ENCODE data around the gene SRGN. TPM values are rescaled to one million over a fixed set of nuclear protein-coding genes. Genes with fewer than 3 reads are reported as not detected.

The SRGN gene
- total and polyA plus RNA-seq, 2 of the 13 experiments (the other 11 are each of a cell fraction or from before 2014, with no cell fraction given): 0.09 TPM; not detected in 1

DNA sequence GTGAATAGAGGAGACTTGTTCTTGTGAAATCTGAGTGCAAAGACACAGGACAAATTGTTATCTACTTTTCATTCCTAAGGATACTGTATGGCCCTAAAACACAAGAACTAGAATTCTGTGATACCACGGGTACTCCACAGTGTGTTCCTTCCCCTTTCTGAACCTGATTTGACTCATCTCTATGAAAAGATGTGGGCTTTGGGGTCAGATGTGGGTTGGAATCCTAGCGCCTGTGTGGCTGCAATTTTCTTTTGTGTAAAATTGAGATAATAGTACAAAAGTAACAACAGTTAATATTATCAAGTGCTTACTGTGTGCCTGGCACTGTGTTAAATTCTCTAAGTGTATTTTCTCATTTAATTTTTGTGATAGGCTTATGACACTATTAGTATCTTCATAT is 8.1 kb downstream of the SRGN start:
- DNase-seq (ENCODE audit: low spot score): no peak
- H3K36me3 ChIP-seq (replicated peaks in 1 of 2; ENCODE audit: control insufficient read depth in 1 of 2, insufficient read depth in 2 of 2, low read length in 2 of 2): no peaks in the 10 kb centered on the region
- in situ Hi-C loops (cut with HindIII; ENCODE audit: extremely low pct_ligation_motif_present, low pct_unique_long_range_greater_than_20kb): no loop called here
- no TSS peak for BruUV-seq (replicated peaks)
- no peak overlapping the region for H2AFZ ChIP-seq (ENCODE audit: low read length)
- ChIA-PET POLR2A (no interaction called here), CTCF (ENCODE audit: low intra/inter-chr PET ratio, low total read pairs) (no interaction called here)
- H3K9ac ChIP-seq (ENCODE audit: insufficient read depth, low read depth, low read length): no peak overlapping the region
- H3K4me3 ChIP-seq (replicated peaks in 1 of 3; ENCODE audit: insufficient read depth in 1 of 3, low read depth in 2 of 3, low read length in 3 of 3): no peak overlapping the region
- intact Hi-C loops (cut with micrococcal nuclease; ENCODE audit: unreplicated experiment): no loop called here
- H3K4me1 ChIP-seq (ENCODE audit: insufficient read depth, low read length): 0 out of 2 replicates have a peak, but pooled peaks cover 5% of the 10 kb centered on the region
- H3K27me3 ChIP-seq (ENCODE audit: control insufficient read depth in 1 of 2, insufficient read depth in 2 of 2, low read length in 2 of 2): no peaks in the 10 kb centered on the region
- WGBS (ENCODE audit: low lambda C conversion rate): 46% methylated on average over 2 of the region's 2 CpGs
- FAIRE-seq: no peak
- no peak for ATAC-seq
- no peaks in the 10 kb centered on the region for H4K20me1 ChIP-seq (ENCODE audit: insufficient read depth, low read length)
- H3K79me2 ChIP-seq (ENCODE audit: insufficient read depth, low read length): no peaks in the 10 kb centered on the region
- no peaks in the 10 kb centered on the region for H3K9me3 ChIP-seq (ENCODE audit: low read length)
- no peak overlapping the region for H3K27ac ChIP-seq (ENCODE audit: extremely low read length, insufficient read depth, low read length)
- no peak overlapping the region for H3K4me2 ChIP-seq (ENCODE audit: low read depth, low read length)
- TF ChIP-seq ZNF570 (CRISPR knock-in tag; IDR thresholded peaks at IDR 0.05; ENCODE audit: borderline replicate concordance): no peak
- no peak for TF ChIP-seq NR1H2 (CRISPR knock-in tag; IDR thresholded peaks at IDR 0.05; ENCODE audit: borderline replicate concordance, low read depth)
- TF ChIP-seq ARNT2 (CRISPR knock-in tag; IDR thresholded peaks at IDR 0.05; ENCODE audit: low read depth): no peak
- no peak for TF ChIP-seq RORA (CRISPR knock-in tag; IDR thresholded peaks at IDR 0.05)
- TF ChIP-seq TEAD3 (CRISPR knock-in tag; optimal IDR thresholded peaks at IDR 0.05; ENCODE audit: borderline replicate concordance): no peak
- no peak for TF ChIP-seq NFYB (CRISPR knock-in tag; IDR thresholded peaks at IDR 0.05)
- no peak for TF ChIP-seq HOXA7 (CRISPR knock-in tag; IDR thresholded peaks at IDR 0.05)
- TF ChIP-seq, protein P1, sequence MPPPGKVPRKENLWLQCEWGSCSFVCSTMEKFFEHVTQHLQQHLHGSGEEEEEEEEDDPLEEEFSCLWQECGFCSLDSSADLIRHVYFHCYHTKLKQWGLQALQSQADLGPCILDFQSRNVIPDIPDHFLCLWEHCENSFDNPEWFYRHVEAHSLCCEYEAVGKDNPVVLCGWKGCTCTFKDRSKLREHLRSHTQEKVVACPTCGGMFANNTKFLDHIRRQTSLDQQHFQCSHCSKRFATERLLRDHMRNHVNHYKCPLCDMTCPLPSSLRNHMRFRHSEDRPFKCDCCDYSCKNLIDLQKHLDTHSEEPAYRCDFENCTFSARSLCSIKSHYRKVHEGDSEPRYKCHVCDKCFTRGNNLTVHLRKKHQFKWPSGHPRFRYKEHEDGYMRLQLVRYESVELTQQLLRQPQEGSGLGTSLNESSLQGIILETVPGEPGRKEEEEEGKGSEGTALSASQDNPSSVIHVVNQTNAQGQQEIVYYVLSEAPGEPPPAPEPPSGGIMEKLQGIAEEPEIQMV (CRISPR knock-in tag; IDR thresholded peaks at IDR 0.05; ENCODE audit: low read depth): no peak
- TF ChIP-seq, protein P2, sequence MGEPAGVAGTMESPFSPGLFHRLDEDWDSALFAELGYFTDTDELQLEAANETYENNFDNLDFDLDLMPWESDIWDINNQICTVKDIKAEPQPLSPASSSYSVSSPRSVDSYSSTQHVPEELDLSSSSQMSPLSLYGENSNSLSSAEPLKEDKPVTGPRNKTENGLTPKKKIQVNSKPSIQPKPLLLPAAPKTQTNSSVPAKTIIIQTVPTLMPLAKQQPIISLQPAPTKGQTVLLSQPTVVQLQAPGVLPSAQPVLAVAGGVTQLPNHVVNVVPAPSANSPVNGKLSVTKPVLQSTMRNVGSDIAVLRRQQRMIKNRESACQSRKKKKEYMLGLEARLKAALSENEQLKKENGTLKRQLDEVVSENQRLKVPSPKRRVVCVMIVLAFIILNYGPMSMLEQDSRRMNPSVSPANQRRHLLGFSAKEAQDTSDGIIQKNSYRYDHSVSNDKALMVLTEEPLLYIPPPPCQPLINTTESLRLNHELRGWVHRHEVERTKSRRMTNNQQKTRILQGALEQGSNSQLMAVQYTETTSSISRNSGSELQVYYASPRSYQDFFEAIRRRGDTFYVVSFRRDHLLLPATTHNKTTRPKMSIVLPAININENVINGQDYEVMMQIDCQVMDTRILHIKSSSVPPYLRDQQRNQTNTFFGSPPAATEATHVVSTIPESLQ (CRISPR knock-in tag; conservative IDR thresholded peaks at IDR 0.05): no peak
- no peak for TF ChIP-seq SETDB1 (CRISPR knock-in tag; IDR thresholded peaks at IDR 0.05; ENCODE audit: borderline replicate concordance)
- no peak for TF ChIP-seq ZNF317 (CRISPR knock-in tag; IDR thresholded peaks at IDR 0.05)
